ENCODE measurements around the gene FAM240A.

Gene FAM240A

GRCh38 chr3:46628901-46629369, 16.6 kb downstream of the FAM240A start:
- DNase-seq: no peak

- peak; percentile 75 to 77 for DNase-seq
Measured at GRCh38 chr3:46629551-46630517, 17.5 kb downstream of the FAM240A start.

GRCh38 chr3:46632792-46633191, 20.5 kb downstream of the FAM240A start:
- DNase-seq: no peak

GRCh38 chr3:46634856-46635255, 22.5 kb downstream of the FAM240A start:
- DNase-seq: no peak

GRCh38 chr3:46639221-46639620, 26.9 kb downstream of the FAM240A start:
- no peak for DNase-seq

GRCh38 chr3:46640927-46641326, 28.6 kb downstream of the FAM240A start:
- no peak for DNase-seq

- DNase-seq: no peak
Measured at GRCh38 chr3:46642971-46643370, 30.6 kb downstream of the FAM240A start.

- no peak for DNase-seq
Measured at GRCh38 chr3:46643701-46644100, 31.4 kb downstream of the FAM240A start.

GRCh38 chr3:46646700-46647099, 34.4 kb downstream of the FAM240A start:
- DNase-seq: no peak

- DNase-seq: no peak
Measured at GRCh38 chr3:46648096-46648495, 35.8 kb downstream of the FAM240A start.

- no peak for DNase-seq
Measured at GRCh38 chr3:46649436-46649835, 37.1 kb downstream of the FAM240A start.

GRCh38 chr3:46651084-46651483, 38.8 kb downstream of the FAM240A start:
- no peak for DNase-seq

- DNase-seq: no peak
Measured at GRCh38 chr3:46655271-46655670, 42.9 kb downstream of the FAM240A start.

GRCh38 chr3:46656778-46657556, 44.6 kb downstream of the FAM240A start:
- no peak for DNase-seq

- DNase-seq: peak in 1 of 2 donors; percentile 6
Measured at GRCh38 chr3:46659285-46659684, 47.0 kb downstream of the FAM240A start.

- no peak for DNase-seq
Measured at GRCh38 chr3:46660003-46660402, 47.7 kb downstream of the FAM240A start.

- DNase-seq: peak in 1 of 2 donors; percentile 10
Measured at GRCh38 chr3:46660543-46661523, 48.5 kb downstream of the FAM240A start.

- DNase-seq: peak in 1 of 2 donors; percentile 7
Measured at GRCh38 chr3:46661776-46662766, 49.7 kb downstream of the FAM240A start.

- DNase-seq: peak in 1 of 2 donors; percentile 5
Measured at GRCh38 chr3:46662771-46663551, 50.6 kb downstream of the FAM240A start.

GRCh38 chr3:46663591-46664135, 51.3 kb downstream of the FAM240A start:
- DNase-seq: peak; percentile 3 to 11
